GM21576 (cell line): ENCODE data around the gene DLEC1.

Experiments
- ATAC-seq: cut with Tn5 transposase; IDR thresholded peaks from one replicate; pipeline ENCODE4 v1.9.1; 2021; ENCODE audit warnings: mild to moderate bottlenecking, moderate library complexity; ENCODE audit not compliant: unreplicated experiment

Gene DLEC1

DNA sequence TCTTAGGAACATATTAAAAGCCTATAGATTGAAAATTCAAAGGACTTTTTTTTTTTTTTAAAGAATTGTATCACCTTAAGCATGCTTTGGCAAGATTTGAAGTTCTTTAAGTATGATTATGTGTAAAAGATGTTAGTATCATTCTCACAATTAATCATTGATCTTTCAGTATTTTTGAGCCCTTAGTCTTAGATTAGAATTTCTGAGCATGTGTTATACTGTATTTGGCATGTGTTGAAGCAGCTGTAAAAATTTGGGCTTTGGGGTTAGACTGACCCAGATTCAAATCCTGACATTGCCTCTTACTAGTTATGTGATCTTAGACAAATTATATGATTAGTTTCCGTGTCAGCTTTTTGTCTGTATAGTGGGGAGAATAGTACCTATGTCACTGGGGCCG, 132.6 kb downstream of the DLEC1 start:
- ATAC-seq: no peak
